Testis (tissue), 2 donors: Measurements from ENCODE around the gene CDYL.

ENCODE experiments used
- CTCF ChIP-seq, 3 experiments: fragments of 450-650 bp in 2 of 3; fragments of 200-600 bp in 1 of 3; sonication (generic) in 1 of 3; IDR thresholded peaks; one replicate each; pipeline ENCODE4 v1.5.1; 2016 to 2019; ENCODE audit warnings: antibody characterized with exemption in 3 of 3, mild to moderate bottlenecking in 2 of 3, moderate library complexity in 1 of 3
- POLR2A ChIP-seq: fragments of 450-650 bp; IDR thresholded peaks from one replicate; pipeline ENCODE4 v1.6.1; 2017; ENCODE audit warnings: antibody characterized with exemption, mild to moderate bottlenecking, moderate library complexity

GRCh38 chr6:4973415-4973814 lies 197.2 kb downstream of the CDYL start:
- TF ChIP-seq CTCF (IDR thresholded peaks at IDR 0.05) (no peak), POLR2A (no peak)
